Spleen (tissue), 13 donors: Measurements from ENCODE around the gene AMT. TPM values are rescaled to one million over a fixed set of nuclear protein-coding genes. Genes with fewer than 3 reads are reported as not detected.
A peak's percentile ranks its signal among the peaks of the same experiment; 100 is the strongest.

Source experiments
- DNase-seq: peaks from one replicate; pipeline ENCODE4 v3.0.0-alpha.2; 2020
- H3K27ac ChIP-seq, 8 donors: fragments of 200-600 bp; sonication (generic) in 7 of 8; 1 replicate in 4 of 8; 2 replicates in 4 of 8; pipeline versions ENCODE4 v1.5.0 to v1.8.0; 2016 to 2021; ENCODE audit warnings: inconsistent platforms in 4 of 8, mild to moderate bottlenecking in 4 of 8, moderate library complexity in 1 of 8
- H3K27me3 ChIP-seq, 7 donors: fragments of 200-600 bp; sonication (generic) in 6 of 7; replicated peaks in 1 of 7; 1 replicate in 4 of 7; 2 replicates in 3 of 7; pipeline versions ENCODE4 v1.5.0 to v1.8.0; 2016 to 2021; ENCODE audit warnings: inconsistent platforms in 3 of 7, mild to moderate bottlenecking in 1 of 7
- H3K36me3 ChIP-seq, 6 donors: fragments of 200-600 bp; sonication (generic) in 5 of 6; 1 replicate in 4 of 6; 2 replicates in 2 of 6; pipeline versions ENCODE4 v1.5.0 to v1.8.0; 2016 to 2021; ENCODE audit warnings: inconsistent platforms in 2 of 6
- H3K4me1 ChIP-seq, 6 donors: fragments of 200-600 bp; sonication (generic) in 5 of 6; 1 replicate in 3 of 6; 2 replicates in 3 of 6; pipeline versions ENCODE4 v1.5.0 to v1.8.0; 2016 to 2021; ENCODE audit warnings: inconsistent platforms in 3 of 6
- H3K4me3 ChIP-seq, 8 donors: fragments of 200-600 bp; sonication (generic) in 7 of 8; 1 replicate in 4 of 8; 2 replicates in 4 of 8; pipeline versions ENCODE4 v1.5.0 to v1.8.0; 2016 to 2021; ENCODE audit warnings: inconsistent platforms in 4 of 8, mild to moderate bottlenecking in 4 of 8, moderate library complexity in 2 of 8
- H3K9me3 ChIP-seq, 8 donors: fragments of 200-600 bp; sonication (generic) in 7 of 8; 1 replicate in 4 of 8; 2 replicates in 4 of 8; pipeline versions ENCODE4 v1.5.0 to v1.8.0; 2016 to 2021; ENCODE audit warnings: inconsistent platforms in 4 of 8
- CTCF ChIP-seq, 11 experiments: fragments of 200-600 bp in 7 of 11; fragments of 450-650 bp in 4 of 11; sonication (generic) in 4 of 11; IDR thresholded peaks in 8 of 11; conservative IDR thresholded peaks in 3 of 11; 1 replicate in 7 of 11; 2 replicates in 4 of 11; pipeline versions ENCODE4 v1.4.0 to v1.8.0; 2016 to 2021; ENCODE audit warnings: antibody characterized with exemption in 11 of 11, inconsistent platforms in 4 of 11, mild to moderate bottlenecking in 1 of 11
- POLR2A ChIP-seq, 3 donors: fragments of 450-650 bp; IDR thresholded peaks; one replicate each; pipeline ENCODE4 v1.5.1; 2017; ENCODE audit warnings: antibody characterized with exemption in 3 of 3, mild to moderate bottlenecking in 1 of 3
- POLR2AphosphoS5 ChIP-seq, 3 donors: sonication (generic); formaldehyde crosslinking; IDR thresholded peaks; one replicate each; pipeline ENCODE4 v1.5.1; 2017; ENCODE audit warnings: antibody characterized with exemption in 3 of 3
- WGBS, 5 donors: extraction: QIAGEN DNeasy Blood & Tissue Kit in 3 of 5; methylation state at CpG; one replicate each; pipeline versions ENCODE4 v1.1.5 to v1.1.7; 2013 to 2018; 5-methylcytosine and 5-hydroxymethylcytosine counted together
- intact Hi-C: fragments of 100-400 bp; cut with DNase I; formaldehyde crosslinking; loops from one replicate; pipeline ENCODE4 v1.15.0; 2023; ENCODE audit warnings: low total_unique reads
- long read RNA-seq, 2 donors: transcript quantifications; one replicate each; lab custom pipeline, GENCODE V29; 2026
- polyA plus RNA-seq, 3 donors: library from polyadenylated mRNA; stranded (reverse); fragments of 200-250 nt; gene quantifications; one replicate each; pipeline ENCODE4 v1.2.1, GENCODE V29; 2013
- total RNA-seq, 7 donors: library from RNA; depleted of rRNA in 3 of 7; stranded (reverse); fragments of >200 nt in 3 of 7; fragmentation: NEBNext Ultra II Directional in 4 of 7; extraction: Animal tissue kit (Norgen Biotek cat#: 25700) in 4 of 7; gene quantifications; one replicate each; pipeline versions ENCODE4 v1.1.0 to v1.2.1, GENCODE V29; 2016 to 2021
- donor health status: healthy with polysubstance abuse.
- donor health status: DM: no; HTN: no; CAD: no; lungs with moderate emphysema.
- donor health status: DM: no; HTN: no; CAD: no.
- donor health status: Bipolar disorder and iron deficiency.
- donor health status: healthy.
- donor health status: DM: no; HTN: no; CAD: no.
- donor health status: DM: yes; HTN: yes; CAD: no.

Gene AMT
- 10 to 100 TPM in 3 of 7 donors, 1 to 10 TPM in 4; 4.2 to 15.5 (median 7.0) TPM for total RNA-seq
- 10 to 100 TPM; 13.0 to 35.0 (median 32.9) TPM for polyA plus RNA-seq
- long read RNA-seq, donor 1, partial matches to known transcripts: 0 of 8 reads
- long read RNA-seq, donor 1, other reads (novel, unspliced or antisense): 0 of 8 reads
- long read RNA-seq, donor 2, full-length matches to known transcripts: 13 of 13 reads
- long read RNA-seq, donor 2, partial matches to known transcripts: 0 of 13 reads
- long read RNA-seq, donor 2, other reads (novel, unspliced or antisense): 0 of 13 reads

- Histone ChIP-seq H3K36me3 (peaks cover 0 to 55% (median 18%) of the 10 kb centered on the region in 6 donors), H3K27ac (peak within 1 kb of the TSS in 2 of 8 donors; percentile 11 to 17), H3K9me3 (no peaks in the 10 kb centered on the region), H3K4me1 (peaks cover 0 to 56% (median 15%) of the 10 kb centered on the region in 6 donors), H3K27me3 (no peaks in the 10 kb centered on the region), H3K4me3 (peak within 1 kb of the TSS in 4 of 8 donors; percentile 10 to 55 (median 26))
- intact Hi-C loops: no loop called here
- 46 to 76% (median 57%) methylated on average over 10 to 25 of the region's 25 CpGs for WGBS, 5 donors
- TF ChIP-seq CTCF (IDR thresholded peaks at IDR 0.05 in 8 of 11, conservative IDR thresholded peaks at IDR 0.05 in 3 of 11) (no peak), POLR2AphosphoS5 (IDR thresholded peaks at IDR 0.05) (peak in 2 of 3 donors; percentile 48 to 67)
- DNase-seq: peak; percentile 83
Observed at GRCh38 chr3:49422379-49423248, at the start of gene AMT. TSS of gene AMT (minus strand) at chr3:49422473. CDS start at chr3:49422450, 23 bp downstream.

GRCh38 chr3:49470714-49471420, 48.6 kb upstream of the AMT start:
- Histone ChIP-seq H3K9me3 (no peaks in the 10 kb centered on the region), H3K4me1 (peaks cover 16 to 46% (median 32%) of the 10 kb centered on the region in 6 donors), H3K4me3 (peak overlapping the region; percentile 75 to 93 (median 80)), H3K27me3 (no peaks in the 10 kb centered on the region), H3K36me3 (peaks cover 0 to 3% (median 0%) of the 10 kb centered on the region in 6 donors), H3K27ac (peak overlapping the region; percentile 95 to 98 (median 96))
- no peak for DNase-seq
- TF ChIP-seq POLR2AphosphoS5 (IDR thresholded peaks at IDR 0.05) (no peak), POLR2A (IDR thresholded peaks at IDR 0.05) (no peak), CTCF (IDR thresholded peaks at IDR 0.05 in 8 of 11, conservative IDR thresholded peaks at IDR 0.05 in 3 of 11) (peak in 1 of 11 experiments; percentile 18)
- intact Hi-C loops: no loop called here
- 5 to 16% (median 6%) methylated on average over 10 to 23 of the region's 23 CpGs for WGBS, 5 donors

- WGBS, 5 donors: 0 to 1% (median 0%) methylated on average over 13 to 108 of the region's 108 CpGs
- peak; percentile 86 to 91 (median 89) for TF ChIP-seq POLR2AphosphoS5 (IDR thresholded peaks at IDR 0.05)
- peak in 1 of 3 donors; percentile 59 for TF ChIP-seq POLR2A (IDR thresholded peaks at IDR 0.05)
- TF ChIP-seq CTCF (IDR thresholded peaks at IDR 0.05 in 8 of 11, conservative IDR thresholded peaks at IDR 0.05 in 3 of 11): peak in 4 of 11 experiments; percentile 3 to 11 (median 6)
- peak within 1 kb of the TSS; percentile 95 to 98 (median 96) for H3K27ac ChIP-seq
- no peaks in the 10 kb centered on the region for H3K9me3 ChIP-seq
- peaks cover 16 to 46% (median 31%) of the 10 kb centered on the region in 6 donors for H3K4me1 ChIP-seq
- intact Hi-C loops: no loop called here
- no peaks in the 10 kb centered on the region for H3K27me3 ChIP-seq
- peak; percentile 99 for DNase-seq
- peak within 1 kb of the TSS; percentile 75 to 93 (median 80) for H3K4me3 ChIP-seq
- H3K36me3 ChIP-seq: peaks cover 0 to 3% (median 0%) of the 10 kb centered on the region in 6 donors
Observed at GRCh38 chr3:49469936-49470713, 47.9 kb upstream of the AMT start, which contains the start of gene DAG1. TSS of gene DAG1 (plus strand) at chr3:49470267. CDS start at chr3:49510535, 40,268 bp downstream.
